Gastroesophageal sphincter (tissue), 3 donors: ENCODE data around the gene KITLG.

Experiments used
- EP300 ChIP-seq: sonication (generic); formaldehyde crosslinking; IDR thresholded peaks from one replicate; pipeline ENCODE4 v1.6.1; 2017; ENCODE audit warnings: antibody characterized with exemption, mild to moderate bottlenecking
- POLR2A ChIP-seq, 2 donors: fragments of 450-650 bp; IDR thresholded peaks; one replicate each; pipeline ENCODE4 v1.6.1; 2017; ENCODE audit warnings: antibody characterized with exemption in 2 of 2, mild to moderate bottlenecking in 2 of 2, moderate library complexity in 1 of 2
- POLR2AphosphoS5 ChIP-seq: sonication (generic); formaldehyde crosslinking; IDR thresholded peaks from one replicate; pipeline ENCODE4 v1.6.1; 2017; ENCODE audit warnings: antibody characterized with exemption
- TF ChIP-seq, protein P1 (sequence below), 4 experiments: fragments of 200-600 bp in 2 of 4; fragments of 450-650 bp in 2 of 4; sonication (generic) in 1 of 4; IDR thresholded peaks; one replicate each; pipeline ENCODE4 v1.5.1; 2017 to 2019; ENCODE audit warnings: antibody characterized with exemption in 4 of 4, mild to moderate bottlenecking in 2 of 4, moderate library complexity in 2 of 4

- TF ChIP-seq EP300: no peak
- TF ChIP-seq, protein P1, sequence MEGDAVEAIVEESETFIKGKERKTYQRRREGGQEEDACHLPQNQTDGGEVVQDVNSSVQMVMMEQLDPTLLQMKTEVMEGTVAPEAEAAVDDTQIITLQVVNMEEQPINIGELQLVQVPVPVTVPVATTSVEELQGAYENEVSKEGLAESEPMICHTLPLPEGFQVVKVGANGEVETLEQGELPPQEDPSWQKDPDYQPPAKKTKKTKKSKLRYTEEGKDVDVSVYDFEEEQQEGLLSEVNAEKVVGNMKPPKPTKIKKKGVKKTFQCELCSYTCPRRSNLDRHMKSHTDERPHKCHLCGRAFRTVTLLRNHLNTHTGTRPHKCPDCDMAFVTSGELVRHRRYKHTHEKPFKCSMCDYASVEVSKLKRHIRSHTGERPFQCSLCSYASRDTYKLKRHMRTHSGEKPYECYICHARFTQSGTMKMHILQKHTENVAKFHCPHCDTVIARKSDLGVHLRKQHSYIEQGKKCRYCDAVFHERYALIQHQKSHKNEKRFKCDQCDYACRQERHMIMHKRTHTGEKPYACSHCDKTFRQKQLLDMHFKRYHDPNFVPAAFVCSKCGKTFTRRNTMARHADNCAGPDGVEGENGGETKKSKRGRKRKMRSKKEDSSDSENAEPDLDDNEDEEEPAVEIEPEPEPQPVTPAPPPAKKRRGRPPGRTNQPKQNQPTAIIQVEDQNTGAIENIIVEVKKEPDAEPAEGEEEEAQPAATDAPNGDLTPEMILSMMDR (IDR thresholded peaks at IDR 0.05): no peak
- TF ChIP-seq POLR2A (IDR thresholded peaks at IDR 0.05): no peak
- no peak for TF ChIP-seq POLR2AphosphoS5
Observed at GRCh38 chr12:88510843-88511242, 69.4 kb downstream of the KITLG start.
